H1 (cell line): Measurements from ENCODE around the gene OSBP. TPM values are rescaled to one million over a fixed set of nuclear protein-coding genes. Genes with fewer than 3 reads are reported as not detected.

ENCODE experiments used
- CTCF ChIA-PET: fragments of 300-600 bp; sonication (Branson Sonifier 250); formaldehyde crosslinking; loops from one replicate; lab custom pipeline; 2021; ENCODE audit not compliant: partially characterized antibody; lab: Charles Lee
- POLR2A ChIA-PET: fragments of 300-600 bp; sonication (Branson Sonifier 250); formaldehyde crosslinking; loops from one replicate; lab custom pipeline; 2021; ENCODE audit warnings: inconsistent platforms; ENCODE audit not compliant: partially characterized antibody; lab: Charles Lee
- DNase-seq, 2 experiments: peaks; one replicate each; pipeline versions ENCODE4 v3.0.0 to v3.0.0-alpha.2; 2010 to 2022; ENCODE audit warnings: low spot score in 2 of 2, low read depth in 1 of 2, mixed read lengths in 1 of 2
- FAIRE-seq: peaks from 2 replicates; lab custom pipeline; 2011; peaks lifted over from hg19 to GRCh38; lab: Jason Lieb, UNC
- H2AFZ ChIP-seq: 2 replicates; pipeline ENCODE4 v1.8.1; 2012; ENCODE audit warnings: low read length, inconsistent platforms
- H2AK5ac ChIP-seq: 2 replicates; pipeline ENCODE4 v1.6.1; 2013; ENCODE audit warnings: low read depth, low read length
- H2BK120ac ChIP-seq: replicated peaks from 2 replicates; pipeline ENCODE3; 2013; ENCODE audit warnings: low read depth, low read length, inconsistent platforms
- H2BK12ac ChIP-seq: 2 replicates; pipeline ENCODE4 v1.6.1; 2013; ENCODE audit warnings: low read depth, low read length
- H2BK15ac ChIP-seq: 2 replicates; pipeline ENCODE4 v1.6.1; 2013; ENCODE audit warnings: low read length
- H2BK20ac ChIP-seq: 2 replicates; pipeline ENCODE4 v1.6.1; 2013; ENCODE audit warnings: low read length
- H2BK5ac ChIP-seq: 2 replicates; pipeline ENCODE4 v1.6.1; 2013; ENCODE audit warnings: low read depth, low read length
- H3K14ac ChIP-seq: 2 replicates; pipeline ENCODE4 v1.6.1; 2013; ENCODE audit warnings: inconsistent platforms; ENCODE audit not compliant: insufficient read length
- H3K18ac ChIP-seq: 2 replicates; pipeline ENCODE4 v1.6.1; 2013; ENCODE audit warnings: low read length; ENCODE audit errors: extremely low read depth
- H3K23ac ChIP-seq: 2 replicates; pipeline ENCODE4 v1.6.1; 2013; ENCODE audit warnings: inconsistent platforms; ENCODE audit not compliant: insufficient read length
- H3K23me2 ChIP-seq: 2 replicates; pipeline ENCODE4 v1.6.1; 2013; ENCODE audit warnings: low read depth, low read length
- H3K27ac ChIP-seq: 2 replicates; pipeline ENCODE4 v1.6.1; 2011; ENCODE audit warnings: low read depth, low read length, inconsistent platforms
- H3K27me3 ChIP-seq, 4 experiments: replicated peaks in 1 of 4; 1 replicate in 1 of 4; 2 replicates in 3 of 4; pipeline versions ENCODE4 v1.6.1 to v1.8.1; 2011 to 2013; ENCODE audit warnings: low read length in 3 of 4, mild to moderate bottlenecking in 3 of 4, inconsistent platforms in 2 of 4, mixed read lengths in 2 of 4, moderate library complexity in 1 of 4; ENCODE audit not compliant: control insufficient read depth in 3 of 4, insufficient read depth in 3 of 4; ENCODE audit errors: extremely low read depth in 1 of 4
- H3K36me3 ChIP-seq, 4 experiments: 2 replicates each; pipeline versions ENCODE4 v1.6.1 to v1.8.1; 2011 to 2013; ENCODE audit warnings: mild to moderate bottlenecking in 4 of 4, low read length in 3 of 4, moderate library complexity in 2 of 4, control low read depth in 1 of 4, inconsistent platforms in 1 of 4; ENCODE audit not compliant: insufficient read depth in 4 of 4, control insufficient read depth in 2 of 4
- H3K4ac ChIP-seq: replicated peaks from 2 replicates; pipeline ENCODE3; 2013; ENCODE audit warnings: low read length, low read depth, mixed read lengths, inconsistent platforms; ENCODE audit not compliant: insufficient read length
- H3K4me1 ChIP-seq, 4 experiments: replicated peaks in 1 of 4; 1 replicate in 1 of 4; 2 replicates in 3 of 4; pipeline versions ENCODE4 v1.6.1 to v1.8.1; 2011 to 2013; ENCODE audit warnings: low read length in 3 of 4, inconsistent platforms in 2 of 4, mixed read lengths in 1 of 4; ENCODE audit not compliant: insufficient read depth in 4 of 4, control insufficient read depth in 3 of 4
- H3K4me2 ChIP-seq, 2 experiments: 2 replicates each; pipeline versions ENCODE4 v1.6.1 to v1.8.1; 2011 to 2013; ENCODE audit warnings: low read depth in 2 of 2, low read length in 2 of 2, control low read depth in 1 of 2, inconsistent platforms in 1 of 2, mild to moderate bottlenecking in 1 of 2; ENCODE audit not compliant: insufficient read depth in 1 of 2
- H3K4me3 ChIP-seq, 4 experiments: fragments of 200-600, 300-600 bp in 1 of 4; sonication (generic), shearing (Covaris generic), sonication (Bioruptor Twin) in 1 of 4; 2 replicates each; pipeline versions ENCODE4 v1.5.1 to v1.8.1; 2011 to 2016; ENCODE audit warnings: low read length in 4 of 4, low read depth in 3 of 4, control low read depth in 2 of 4, inconsistent platforms in 2 of 4, mild to moderate bottlenecking in 2 of 4, mixed read lengths in 1 of 4, moderate library complexity in 1 of 4; ENCODE audit not compliant: insufficient read depth in 2 of 4; ENCODE audit errors: extremely low read depth in 1 of 4
- H3K56ac ChIP-seq: replicated peaks from 2 replicates; pipeline ENCODE3; 2013; ENCODE audit warnings: low read depth, mild to moderate bottlenecking, mixed read lengths, low read length, inconsistent platforms; ENCODE audit not compliant: insufficient read length
- H3K79me1 ChIP-seq: 2 replicates; pipeline ENCODE4 v1.6.1; 2013; ENCODE audit warnings: low read depth, low read length, control low read depth
- H3K79me2 ChIP-seq, 2 experiments: 2 replicates each; pipeline versions ENCODE4 v1.6.1 to v1.8.1; 2012 to 2013; ENCODE audit warnings: low read length in 2 of 2, mild to moderate bottlenecking in 2 of 2, inconsistent platforms in 1 of 2; ENCODE audit not compliant: insufficient read depth in 2 of 2, control insufficient read depth in 1 of 2
- H3K9ac ChIP-seq, 4 experiments: replicated peaks in 1 of 4; 1 replicate in 1 of 4; 2 replicates in 3 of 4; pipeline versions ENCODE4 v1.6.1 to v1.8.1; 2011 to 2013; ENCODE audit warnings: low read depth in 3 of 4, low read length in 3 of 4, control low read depth in 2 of 4, mild to moderate bottlenecking in 2 of 4, moderate library complexity in 2 of 4, inconsistent platforms in 1 of 4; ENCODE audit errors: extremely low read depth in 1 of 4
- H3K9me3 ChIP-seq, 2 experiments: 2 replicates each; pipeline versions ENCODE4 v1.6.1 to v1.8.1; 2012 to 2013; ENCODE audit warnings: mild to moderate bottlenecking in 2 of 2, moderate library complexity in 2 of 2, control low read depth in 1 of 2, inconsistent platforms in 1 of 2, low read depth in 1 of 2, low read length in 1 of 2, mixed read lengths in 1 of 2; ENCODE audit not compliant: insufficient read depth in 2 of 2
- H4K20me1 ChIP-seq, 2 experiments: replicated peaks in 1 of 2; 2 replicates each; pipeline versions ENCODE3 to v1.8.1; 2011 to 2013; ENCODE audit warnings: inconsistent platforms in 2 of 2, low read length in 2 of 2, mild to moderate bottlenecking in 1 of 2; ENCODE audit not compliant: insufficient read depth in 2 of 2, control insufficient read depth in 1 of 2
- H4K5ac ChIP-seq: 2 replicates; pipeline ENCODE4 v1.6.1; 2013; ENCODE audit warnings: low read length, low read depth, mixed read lengths, inconsistent platforms; ENCODE audit not compliant: insufficient read length
- H4K8ac ChIP-seq: 2 replicates; pipeline ENCODE4 v1.8.0; 2013; ENCODE audit warnings: mild to moderate bottlenecking, moderate library complexity, low read length, inconsistent platforms; ENCODE audit not compliant: insufficient read depth; ENCODE audit errors: extremely low read depth
- H4K91ac ChIP-seq: replicated peaks from 2 replicates; pipeline ENCODE3; 2013; ENCODE audit warnings: low read length, mixed read lengths, inconsistent platforms; ENCODE audit not compliant: insufficient read length
- ASH2L ChIP-seq: fragments of 200-600, 300-600 bp; sonication (generic); IDR thresholded peaks from one replicate; pipeline ENCODE4 v1.7.1; 2017; ENCODE audit warnings: low read length
- BRCA1 ChIP-seq: IDR thresholded peaks from 2 replicates; pipeline ENCODE4 v1.6.1; 2012; ENCODE audit warnings: low read depth, low read length, improper control_type of control experiment
- CBX5 ChIP-seq: fragments of 300-800, 300-1000 bp; sonication (generic); IDR thresholded peaks from 2 replicates; pipeline ENCODE4 v1.7.1; 2016; ENCODE audit warnings: antibody characterized with exemption, low read length, low read depth
- CHD2 ChIP-seq: IDR thresholded peaks from 2 replicates; pipeline ENCODE4 v1.6.1; 2012; ENCODE audit warnings: low read length, improper control_type of control experiment
- GTF2F1 ChIP-seq: IDR thresholded peaks from 2 replicates; pipeline ENCODE4 v1.6.1; 2012; ENCODE audit warnings: low read depth, low read length, improper control_type of control experiment, borderline replicate concordance
- MAFK ChIP-seq: IDR thresholded peaks from 2 replicates; pipeline ENCODE4 v1.6.1; 2012; ENCODE audit warnings: low read depth, mild to moderate bottlenecking, improper control_type of control experiment, low read length
- NANOG ChIP-seq: IDR thresholded peaks from 2 replicates; pipeline ENCODE4 v1.6.1; 2011; ENCODE audit warnings: low read length, low read depth, mild to moderate bottlenecking, inconsistent platforms; ENCODE audit not compliant: insufficient read depth, poor library complexity, severe bottlenecking
- POU5F1 ChIP-seq: IDR thresholded peaks from 2 replicates; pipeline ENCODE4 v1.6.1; 2011; ENCODE audit warnings: low read depth, mild to moderate bottlenecking, low read length, moderate library complexity
- SAP30 ChIP-seq: fragments of 300-600 bp; sonication (generic); IDR thresholded peaks from 2 replicates; pipeline ENCODE4 v1.7.1; 2012; ENCODE audit warnings: low read length, moderate library complexity, mild to moderate bottlenecking, inconsistent platforms; ENCODE audit not compliant: insufficient read depth, insufficient replicate concordance
- SP1 ChIP-seq: IDR thresholded peaks from 2 replicates; pipeline ENCODE4 v1.6.1; 2011; ENCODE audit warnings: low read depth, low read length
- SP2 ChIP-seq: IDR thresholded peaks from 2 replicates; pipeline ENCODE4 v1.6.1; 2012; ENCODE audit warnings: mild to moderate bottlenecking, low read length, inconsistent platforms
- TBP ChIP-seq: IDR thresholded peaks from 2 replicates; pipeline ENCODE4 v1.6.1; 2011; ENCODE audit warnings: low read depth, low read length, improper control_type of control experiment
- WGBS, 2 experiments: shearing (Covaris generic) in 1 of 2; methylation state at CpG; one replicate each; pipeline versions ENCODE4 v1.1.6 to v1.1.7; 2013 to 2015; ENCODE audit warnings: low lambda C conversion rate in 2 of 2, mixed read lengths in 2 of 2, inconsistent platforms in 1 of 2, low coverage in 1 of 2, missing lambda C conversion rate in 1 of 2; ENCODE audit not compliant: insufficient replicate concordance in 2 of 2, insufficient coverage in 1 of 2, insufficient read length in 1 of 2; ENCODE audit errors: extremely low coverage in 1 of 2, missing lambda C conversion rate in 1 of 2; 5-methylcytosine and 5-hydroxymethylcytosine counted together
- polyA plus RNA-seq, 7 experiments: library from polyadenylated mRNA; depleted of rRNA in 3 of 7; stranded (reverse) in 5 of 7; unstranded in 2 of 7; fragments of >200 nt in 5 of 7; fragments of 200-250 nt in 2 of 7; gene quantifications; 1 replicate in 5 of 7; 2 replicates in 1 of 7; 4 replicates in 1 of 7; pipeline versions ENCODE4 v1.2.1 to v1.2.3, GENCODE V29; 2011 to 2013; ENCODE audit warnings: missing spikeins in 2 of 7, mixed read lengths in 2 of 7
- total RNA-seq: library from RNA; stranded (reverse); fragmentation: NEBNext Ultra II Directional; extraction: Animal tissue kit (Norgen Biotek cat#: 25700); gene quantifications from 2 replicates; pipeline ENCODE4 v1.2.1, GENCODE V29; 2021

OSBP gene
- total and polyA plus RNA-seq, 2 of the 8 experiments (the other 6 are each of a cell fraction or from before 2014, with no cell fraction given) = 13.2 to 43.1 TPM

GRCh38 chr11:59647245-59647980 lies 31.8 kb upstream of the OSBP start:
- Histone ChIP-seq H2AK5ac (no peak overlapping the region), H2AFZ (no peak overlapping the region), H3K4me1 (no peaks in the 10 kb centered on the region), H4K20me1 (peaks cover 2 to 4% of the 10 kb centered on the region in 2 experiments), H3K36me3 (peaks cover 14 to 79% (median 55%) of the 10 kb centered on the region in 4 experiments), H3K4me3 (no peak overlapping the region), H3K9me3 (peaks cover 0 to 3% of the 10 kb centered on the region in 2 experiments; a peak in 1 of 4 replicates), H3K27me3 (no peaks in the 10 kb centered on the region), H3K27ac (no peak overlapping the region), H3K56ac (no peak overlapping the region), H2BK20ac (no peak overlapping the region), H3K18ac (no peak overlapping the region), H2BK120ac (no peak overlapping the region), H3K23ac (no peak overlapping the region), H3K79me1 (no peaks in the 10 kb centered on the region), H4K91ac (no peak overlapping the region), H2BK5ac (no peak overlapping the region), H4K5ac (no peak overlapping the region), H3K23me2 (no peaks in the 10 kb centered on the region), H4K8ac (no peak overlapping the region), H3K4ac (no peak overlapping the region), H3K9ac (no peak overlapping the region), H3K14ac (no peak overlapping the region), H2BK12ac (no peak overlapping the region), H3K79me2 (no peaks in the 10 kb centered on the region), H2BK15ac (no peak overlapping the region), H3K4me2 (no peak overlapping the region)
- ChIA-PET CTCF (no interaction called here), POLR2A (no interaction called here)
- no peak for DNase-seq
- 96% methylated on average over 3 of the region's 3 CpGs; no CpG with 5 or more reads in 1 of the 2 experiments for WGBS, 2 experiments
- no peak for FAIRE-seq
- TF ChIP-seq GTF2F1 = no peak
- no peak for TF ChIP-seq CHD2
- TF ChIP-seq SP2 = no peak
- no peak for TF ChIP-seq SP1
- TF ChIP-seq ASH2L = no peak
- TF ChIP-seq SAP30 = no peak
- no peak for TF ChIP-seq POU5F1
- no peak for TF ChIP-seq CBX5
- TF ChIP-seq BRCA1 = no peak
- no peak for TF ChIP-seq MAFK
- no peak for TF ChIP-seq TBP
- no peak for TF ChIP-seq NANOG
